ENCODE results near the gene MIER2.
A peak's percentile ranks its signal among the peaks of the same experiment; 100 is the strongest.
"Not testable (repeated sequence)": the region's sequence is repeated elsewhere in the genome, so short reads cannot be mapped to it uniquely, and the experiment has no call there.

Gene MIER2

GRCh38 chr19:355536-355935, 10.9 kb upstream of the MIER2 start:
- DNase-seq, result not testable (repeated sequence)

GRCh38 chr19:355134-355533, 10.5 kb upstream of the MIER2 start:
- no peak for DNase-seq

GRCh38 chr19:351976-352625, 7.5 kb upstream of the MIER2 start:
- no peak for DNase-seq

- DNase-seq, result no peak
Measured at GRCh38 chr19:347946-348861, 3.6 kb upstream of the MIER2 start.

- no peak for DNase-seq
Measured at GRCh38 chr19:345320-345879, 804 bp upstream of the MIER2 start.

GRCh38 chr19:343941-344624, 513 bp downstream of the MIER2 start:
- DNase-seq, result peak; percentile 27

- no peak for DNase-seq
Measured at GRCh38 chr19:343451-343931, 1.1 kb downstream of the MIER2 start.

- DNase-seq, result peak; percentile 83
Measured at GRCh38 chr19:342801-343421, 1.7 kb downstream of the MIER2 start.

- DNase-seq, result no peak
Measured at GRCh38 chr19:342128-342455, 2.5 kb downstream of the MIER2 start.

- no peak for DNase-seq
Measured at GRCh38 chr19:341386-342127, 3.0 kb downstream of the MIER2 start.

GRCh38 chr19:340620-341385, 3.8 kb downstream of the MIER2 start:
- no peak for DNase-seq

GRCh38 chr19:339262-339887, 5.2 kb downstream of the MIER2 start:
- DNase-seq, result peak; percentile 11

- peak; percentile 13 for DNase-seq
Measured at GRCh38 chr19:338421-338820, 6.2 kb downstream of the MIER2 start.

GRCh38 chr19:336067-336614, 8.5 kb downstream of the MIER2 start:
- no peak for DNase-seq

GRCh38 chr19:335486-336066, 9.0 kb downstream of the MIER2 start:
- DNase-seq, result no peak

GRCh38 chr19:335072-335471, 9.5 kb downstream of the MIER2 start:
- DNase-seq, result no peak

- DNase-seq, result no peak
Measured at GRCh38 chr19:334296-335071, 10.1 kb downstream of the MIER2 start.

- DNase-seq, result no peak
Measured at GRCh38 chr19:330503-330902, 14.1 kb downstream of the MIER2 start.

- no peak for DNase-seq
Measured at GRCh38 chr19:329876-330275, 14.7 kb downstream of the MIER2 start.
